Neuron (in vitro differentiated cells): ENCODE results near the gene EGFLAM.
"Not testable (repeated sequence)": the region's sequence is repeated elsewhere in the genome, so short reads cannot be mapped to it uniquely, and the experiment has no call there.

ENCODE experiments used
- H2AFZ ChIP-seq: one replicate; pipeline ENCODE4 v1.6.1; 2013; ENCODE audit warnings: low read depth, mild to moderate bottlenecking, inconsistent platforms, low read length, moderate library complexity
- H3K27me3 ChIP-seq: one replicate; pipeline ENCODE4 v1.6.1; 2013; ENCODE audit warnings: low read length; ENCODE audit not compliant: insufficient read depth
- H3K36me3 ChIP-seq: one replicate; pipeline ENCODE4 v1.6.1; 2013; ENCODE audit warnings: low read length; ENCODE audit not compliant: insufficient read depth
- H3K4me1 ChIP-seq: one replicate; pipeline ENCODE4 v1.6.1; 2013; ENCODE audit warnings: low read length; ENCODE audit not compliant: insufficient read depth
- H3K4me3 ChIP-seq: 2 replicates; pipeline ENCODE4 v1.5.1; 2013; ENCODE audit warnings: mild to moderate bottlenecking, low read length, moderate library complexity
- H3K9me3 ChIP-seq: one replicate; pipeline ENCODE4 v1.6.1; 2013; ENCODE audit warnings: low read length

The EGFLAM gene

DNA sequence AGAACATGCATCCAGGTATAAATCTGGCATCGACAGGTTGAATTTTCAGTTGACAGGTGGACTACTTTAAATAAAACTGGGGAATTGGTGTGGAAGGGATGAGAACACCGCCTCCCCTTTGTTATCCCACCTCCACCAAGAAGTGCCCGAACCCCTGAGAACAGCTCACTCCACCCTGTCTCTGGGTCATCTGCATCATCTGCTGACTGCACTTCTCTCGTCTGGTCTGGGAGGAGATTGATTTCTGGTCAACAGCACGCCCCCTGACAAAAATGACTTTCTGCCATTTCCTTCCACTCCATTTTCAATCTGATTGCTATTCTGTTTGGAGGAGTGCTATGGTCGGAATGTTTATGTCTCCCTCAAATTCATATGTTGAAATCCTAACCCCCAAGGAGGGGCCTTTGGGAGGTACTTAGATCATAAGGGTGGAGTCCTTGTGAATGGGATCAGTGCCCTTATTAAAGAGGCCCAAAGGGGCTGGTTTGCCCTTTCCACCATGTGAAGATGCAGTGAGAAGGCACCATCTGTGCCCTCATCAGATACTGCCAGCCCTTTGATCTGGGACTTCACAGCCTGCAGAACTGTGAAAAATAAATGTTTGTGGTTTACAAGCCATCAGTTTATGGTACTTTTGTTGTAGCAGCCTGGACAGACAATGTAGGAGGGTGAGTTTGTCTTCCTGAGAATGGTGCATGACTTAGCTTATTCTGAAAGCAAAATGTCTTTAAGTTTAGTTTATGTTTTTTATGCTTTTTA, 145.7 kb downstream of the EGFLAM start:
- Histone ChIP-seq H3K4me3 (no peak overlapping the region), H3K9me3 (no peaks in the 10 kb centered on the region), H3K36me3 (no peaks in the 10 kb centered on the region), H3K4me1 (no peaks in the 10 kb centered on the region), H2AFZ (no peak overlapping the region), H3K27me3 (no peaks in the 10 kb centered on the region)

GRCh38 chr5:38404667-38405276, 146.4 kb downstream of the EGFLAM start:
- no peak overlapping the region for H2AFZ ChIP-seq
- no peaks in the 10 kb centered on the region for H3K9me3 ChIP-seq
- no peaks in the 10 kb centered on the region for H3K27me3 ChIP-seq
- H3K4me3 ChIP-seq: no peak overlapping the region
- H3K36me3 ChIP-seq: no peaks in the 10 kb centered on the region
- H3K4me1 ChIP-seq: no peaks in the 10 kb centered on the region

GRCh38 chr5:38408446-38409198, 150.3 kb downstream of the EGFLAM start:
- Histone ChIP-seq H3K4me3 (no peak overlapping the region), H3K9me3 (no peaks in the 10 kb centered on the region), H2AFZ (no peak overlapping the region), H3K4me1 (no peaks in the 10 kb centered on the region), H3K27me3 (no peaks in the 10 kb centered on the region), H3K36me3 (no peaks in the 10 kb centered on the region)

DNA sequence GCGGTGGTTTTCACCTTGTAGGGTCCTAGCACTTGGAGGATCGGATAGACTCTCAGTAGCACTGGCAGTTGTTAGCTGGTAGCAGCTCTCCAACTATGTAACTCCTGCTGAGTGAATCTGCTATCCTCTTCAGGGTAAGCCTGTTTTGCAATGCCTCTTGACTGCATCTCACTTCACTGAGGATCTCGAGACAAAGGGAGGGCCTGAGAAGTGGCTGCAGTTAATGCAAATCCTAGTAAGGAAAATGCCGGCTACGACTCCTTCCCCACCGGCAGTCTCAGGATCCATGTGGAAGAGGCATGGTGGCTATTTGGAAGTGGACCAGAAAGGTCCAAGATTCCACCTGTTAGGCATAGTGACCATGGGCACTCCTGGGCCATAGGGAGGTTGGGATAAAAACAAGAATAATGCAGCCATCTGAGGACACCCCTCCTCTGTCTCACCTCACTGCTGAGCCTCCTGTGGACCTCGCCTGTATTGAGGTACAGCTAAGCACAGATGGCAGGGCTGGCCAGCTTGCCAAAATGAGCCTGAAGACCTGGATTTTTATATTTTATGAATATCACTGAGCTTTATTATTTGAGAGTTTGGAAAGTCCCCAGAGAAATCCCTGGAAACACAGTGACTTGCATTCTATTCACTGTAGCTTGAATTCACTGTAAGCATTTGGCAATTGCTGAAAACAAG, 152.1 kb downstream of the EGFLAM start:
- no peaks in the 10 kb centered on the region for H3K9me3 ChIP-seq
- no peak overlapping the region for H3K4me3 ChIP-seq
- no peak overlapping the region for H2AFZ ChIP-seq
- H3K27me3 ChIP-seq: no peaks in the 10 kb centered on the region
- H3K36me3 ChIP-seq: no peaks in the 10 kb centered on the region
- H3K4me1 ChIP-seq: no peaks in the 10 kb centered on the region

DNA sequence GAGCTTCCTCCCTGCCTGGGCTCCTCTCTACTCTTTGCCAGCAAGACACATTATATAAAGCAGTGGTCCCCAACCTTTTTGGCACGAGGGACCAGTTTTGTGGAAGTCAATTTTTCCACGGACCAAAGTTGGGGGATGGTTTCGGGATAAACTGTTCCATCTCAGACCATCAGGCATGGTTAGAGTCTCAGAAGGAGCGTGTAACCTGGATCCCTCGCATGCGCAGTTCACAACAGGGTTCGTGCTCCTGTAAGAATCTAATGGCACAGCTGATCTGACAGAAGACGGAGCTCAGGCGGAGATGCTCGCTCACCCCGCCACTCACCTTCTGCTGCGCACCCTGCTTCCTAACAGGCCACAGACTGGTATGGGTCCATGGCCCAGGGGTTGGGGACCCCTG, 155.3 kb downstream of the EGFLAM start:
- H3K27me3 ChIP-seq: no peaks in the 10 kb centered on the region
- no peak overlapping the region for H2AFZ ChIP-seq
- no peak overlapping the region for H3K4me3 ChIP-seq
- H3K4me1 ChIP-seq: no peaks in the 10 kb centered on the region
- no peaks in the 10 kb centered on the region for H3K36me3 ChIP-seq
- no peaks in the 10 kb centered on the region for H3K9me3 ChIP-seq

- H3K4me3 ChIP-seq: no peak overlapping the region
- H3K9me3 ChIP-seq: no peaks in the 10 kb centered on the region
- no peak overlapping the region for H2AFZ ChIP-seq
- H3K27me3 ChIP-seq: no peaks in the 10 kb centered on the region
- no peaks in the 10 kb centered on the region for H3K4me1 ChIP-seq
- H3K36me3 ChIP-seq: no peaks in the 10 kb centered on the region
Observed at GRCh38 chr5:38414348-38414747, 156.0 kb downstream of the EGFLAM start.

DNA sequence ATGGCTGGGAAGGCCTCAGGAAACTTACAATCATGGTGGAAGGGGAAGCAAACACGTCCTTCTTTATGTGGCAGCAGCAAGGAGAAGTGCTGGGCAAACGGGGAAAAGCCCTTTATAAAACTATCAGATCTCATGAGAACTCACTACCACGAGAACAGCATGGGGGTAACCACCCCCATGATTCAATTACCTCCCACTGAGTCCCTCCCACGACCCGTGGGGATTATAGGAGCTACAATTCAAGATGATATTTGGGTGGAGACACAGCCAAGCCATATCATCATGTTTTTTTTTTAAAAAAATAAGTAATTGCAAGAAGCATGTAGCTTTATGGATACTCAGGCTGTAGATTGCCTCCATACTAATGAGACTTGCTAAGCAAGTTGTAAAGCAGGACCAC, 157.4 kb downstream of the EGFLAM start:
- H3K27me3 ChIP-seq, H3K36me3 ChIP-seq, H2AFZ ChIP-seq, H3K4me3 ChIP-seq, H3K4me1 ChIP-seq, H3K9me3 ChIP-seq: not testable (repeated sequence)

- H2AFZ ChIP-seq: no peak overlapping the region
- no peaks in the 10 kb centered on the region for H3K27me3 ChIP-seq
- no peak overlapping the region for H3K4me3 ChIP-seq
- H3K4me1 ChIP-seq: no peaks in the 10 kb centered on the region
- no peaks in the 10 kb centered on the region for H3K36me3 ChIP-seq
- no peaks in the 10 kb centered on the region for H3K9me3 ChIP-seq
Observed at GRCh38 chr5:38417658-38418017, 159.3 kb downstream of the EGFLAM start.

DNA sequence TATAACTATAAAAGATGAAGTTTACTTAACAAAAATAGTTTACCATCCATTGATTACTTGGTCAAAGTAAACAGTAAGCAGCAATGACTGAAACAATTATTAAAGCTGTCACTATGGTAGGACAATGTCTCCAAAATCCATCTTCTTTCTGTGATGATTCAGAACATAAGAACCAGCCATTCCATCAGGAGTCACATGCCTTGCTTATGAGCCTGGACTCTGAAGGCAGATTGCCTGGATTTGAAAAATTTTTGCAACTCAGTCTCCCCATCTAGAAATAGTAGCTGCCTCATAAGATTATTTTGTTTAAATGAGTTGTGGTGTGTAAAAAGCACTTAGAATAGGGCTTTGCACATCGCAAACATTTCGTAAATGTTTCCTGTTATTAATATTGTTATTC, 161.9 kb downstream of the EGFLAM start:
- Histone ChIP-seq H3K4me3 (no peak overlapping the region), H3K27me3 (no peaks in the 10 kb centered on the region), H2AFZ (no peak overlapping the region), H3K4me1 (peaks cover 5% of the 10 kb centered on the region), H3K9me3 (no peaks in the 10 kb centered on the region), H3K36me3 (no peaks in the 10 kb centered on the region)

DNA sequence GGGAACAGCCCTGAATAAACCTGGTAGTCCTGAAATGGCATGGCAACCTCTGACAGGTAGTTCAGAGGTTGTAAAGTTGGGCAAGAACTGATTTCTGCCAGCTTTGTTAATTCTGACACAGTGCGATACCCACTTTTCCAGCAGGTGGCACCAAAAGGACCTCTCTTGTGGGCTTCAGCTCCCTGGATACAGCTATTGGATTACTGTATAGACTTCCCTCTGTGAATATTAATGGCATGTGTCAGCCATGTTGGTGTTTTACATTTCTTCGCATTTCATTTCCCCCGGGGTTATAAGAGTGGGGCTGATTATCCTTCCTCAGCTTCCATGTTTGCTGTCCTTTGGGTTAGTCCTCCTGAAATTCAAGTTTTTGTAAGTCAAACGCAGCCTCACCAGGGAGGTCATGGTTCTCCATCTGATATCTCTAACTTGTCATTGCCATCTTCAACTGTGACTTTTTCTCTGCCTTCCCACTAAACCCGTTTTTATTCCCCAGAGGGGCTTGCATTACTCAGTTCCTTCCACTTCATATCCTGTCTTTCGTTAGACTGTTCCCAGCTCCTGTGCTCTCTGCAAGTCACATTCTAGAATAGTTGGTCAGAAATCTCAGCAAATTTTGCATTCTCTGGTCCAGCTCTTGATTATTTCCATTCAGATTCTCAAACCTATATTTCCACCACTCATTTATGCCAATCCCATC, 162.5 kb downstream of the EGFLAM start:
- peaks cover 5% of the 10 kb centered on the region for H3K4me1 ChIP-seq
- H3K4me3 ChIP-seq: no peak overlapping the region
- peak overlapping the region; percentile 3 for H2AFZ ChIP-seq
- no peaks in the 10 kb centered on the region for H3K36me3 ChIP-seq
- no peaks in the 10 kb centered on the region for H3K9me3 ChIP-seq
- H3K27me3 ChIP-seq: no peaks in the 10 kb centered on the region

- Histone ChIP-seq H3K27me3 (no peaks in the 10 kb centered on the region), H3K36me3 (no peaks in the 10 kb centered on the region), H3K4me3 (no peak overlapping the region), H2AFZ (no peak overlapping the region), H3K9me3 (no peaks in the 10 kb centered on the region), H3K4me1 (peaks cover 5% of the 10 kb centered on the region)
Observed at GRCh38 chr5:38422622-38423021, 164.3 kb downstream of the EGFLAM start.

DNA sequence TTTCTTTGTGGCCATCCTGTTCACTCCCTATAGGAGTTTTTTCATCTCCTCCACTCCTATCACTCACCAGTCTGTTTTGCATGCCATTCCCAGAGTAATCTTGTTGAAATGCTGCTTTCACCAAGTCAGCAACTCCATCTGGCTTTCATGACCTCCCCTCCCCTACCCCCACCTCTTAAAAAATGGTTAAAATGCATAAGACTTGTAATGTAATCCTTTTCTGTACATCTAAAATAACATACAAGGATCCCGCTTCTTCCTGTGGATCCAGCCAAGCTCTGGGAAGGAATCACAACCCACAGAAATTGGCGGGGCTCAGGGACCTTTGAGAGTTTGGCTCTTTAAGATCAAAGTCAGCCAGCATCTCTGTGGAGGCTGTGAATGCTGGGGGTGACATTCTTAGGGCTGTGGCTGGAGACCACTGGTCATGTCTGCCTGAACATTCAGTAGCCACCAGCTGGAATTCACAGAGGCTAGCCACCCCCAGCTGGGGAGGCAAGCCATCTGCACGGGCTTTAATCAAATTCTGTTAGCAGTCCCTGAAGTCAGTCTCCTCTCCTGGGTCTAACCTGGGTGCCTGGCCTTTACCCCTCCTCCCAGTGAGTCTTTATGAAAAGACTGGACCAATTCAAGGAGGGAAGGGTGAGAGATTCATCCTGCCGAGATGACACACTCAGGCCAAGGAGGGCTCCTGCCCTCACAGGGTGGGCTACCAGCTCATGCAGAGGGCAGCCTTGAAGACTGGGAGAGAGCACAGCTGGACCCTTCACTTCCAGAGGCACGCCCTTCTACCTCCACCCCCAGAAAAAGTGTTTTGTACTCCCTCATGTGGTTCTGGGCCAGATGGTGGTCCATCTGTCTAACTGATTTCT, 165.2 kb downstream of the EGFLAM start:
- H3K4me3 ChIP-seq: no peak overlapping the region
- H3K9me3 ChIP-seq: no peaks in the 10 kb centered on the region
- no peaks in the 10 kb centered on the region for H3K27me3 ChIP-seq
- peaks cover 5% of the 10 kb centered on the region for H3K4me1 ChIP-seq
- H3K36me3 ChIP-seq: no peaks in the 10 kb centered on the region
- H2AFZ ChIP-seq: no peak overlapping the region
